Muscle of back (tissue), 11 donors: ENCODE measurements around the gene SLC2A10. TPM values are rescaled to one million over a fixed set of nuclear protein-coding genes. Genes with fewer than 3 reads are reported as not detected.

Experiments
- DNase-seq, 3 donors: peaks; one replicate each; pipeline versions ENCODE4 v3.0.0 to v3.0.0-alpha.2; 2013
- polyA plus RNA-seq, 10 donors: library from polyadenylated mRNA; unstranded; fragments of 120-200 nt; gene quantifications; one replicate each; pipeline ENCODE4 v1.2.1, GENCODE V29; 2013; ENCODE audit not compliant: insufficient read length in 10 of 10

The SLC2A10 gene
- polyA plus RNA-seq, 10 donors = 15.5 to 22.1 (median 20.1) TPM

GRCh38 chr20:46725186-46726165 lies 16.0 kb downstream of the SLC2A10 start:
- DNase-seq = no peak

- DNase-seq = no peak
Observed at GRCh38 chr20:46731770-46732169, 22.3 kb downstream of the SLC2A10 start.

- no peak for DNase-seq
Observed at GRCh38 chr20:46735436-46735835, 26.0 kb downstream of the SLC2A10 start.

- no peak for DNase-seq
Observed at GRCh38 chr20:46739431-46740213, 30.2 kb downstream of the SLC2A10 start.

GRCh38 chr20:46740214-46740609 lies 30.8 kb downstream of the SLC2A10 start:
- DNase-seq = no peak

GRCh38 chr20:46741924-46742668 lies 32.6 kb downstream of the SLC2A10 start:
- no peak for DNase-seq

GRCh38 chr20:46742669-46743045 lies 33.2 kb downstream of the SLC2A10 start:
- DNase-seq = no peak

GRCh38 chr20:46743088-46743487 lies 33.6 kb downstream of the SLC2A10 start:
- no peak for DNase-seq

GRCh38 chr20:46746956-46747526 lies 37.6 kb downstream of the SLC2A10 start:
- peak in 1 of 3 donors; percentile 19 for DNase-seq

GRCh38 chr20:46749147-46749546 lies 39.7 kb downstream of the SLC2A10 start:
- peak in 1 of 3 donors; percentile 28 for DNase-seq

GRCh38 chr20:46751856-46752255 lies 42.4 kb downstream of the SLC2A10 start:
- no peak for DNase-seq

GRCh38 chr20:46752728-46753127 lies 43.3 kb downstream of the SLC2A10 start:
- DNase-seq = peak; percentile 41 to 83 (median 63)

- DNase-seq = no peak
Observed at GRCh38 chr20:46755483-46756413, 46.3 kb downstream of the SLC2A10 start.

GRCh38 chr20:46756419-46756818 lies 47.0 kb downstream of the SLC2A10 start:
- no peak for DNase-seq

- no peak for DNase-seq
Observed at GRCh38 chr20:46757135-46757534, 47.7 kb downstream of the SLC2A10 start.

GRCh38 chr20:46757754-46758678 lies 48.6 kb downstream of the SLC2A10 start:
- DNase-seq = peak; percentile 44 to 79 (median 73)

GRCh38 chr20:46758929-46759669 lies 49.6 kb downstream of the SLC2A10 start:
- no peak for DNase-seq

- DNase-seq = no peak
Observed at GRCh38 chr20:46761566-46761965, 52.1 kb downstream of the SLC2A10 start.
